ENCODE results near the gene ATP12A.

GRCh38 chr13:24716446-24716845 is 36.2 kb downstream of the ATP12A start:
- TF ChIP-seq CTCF (IDR thresholded peaks at IDR 0.05) = no peak
- TF ChIP-seq POLR2A (IDR thresholded peaks at IDR 0.05) = no peak

Data from ovary (tissue), 3 donors.